Measurements from ENCODE around the gene GTSE1.

GTSE1 gene

DNA sequence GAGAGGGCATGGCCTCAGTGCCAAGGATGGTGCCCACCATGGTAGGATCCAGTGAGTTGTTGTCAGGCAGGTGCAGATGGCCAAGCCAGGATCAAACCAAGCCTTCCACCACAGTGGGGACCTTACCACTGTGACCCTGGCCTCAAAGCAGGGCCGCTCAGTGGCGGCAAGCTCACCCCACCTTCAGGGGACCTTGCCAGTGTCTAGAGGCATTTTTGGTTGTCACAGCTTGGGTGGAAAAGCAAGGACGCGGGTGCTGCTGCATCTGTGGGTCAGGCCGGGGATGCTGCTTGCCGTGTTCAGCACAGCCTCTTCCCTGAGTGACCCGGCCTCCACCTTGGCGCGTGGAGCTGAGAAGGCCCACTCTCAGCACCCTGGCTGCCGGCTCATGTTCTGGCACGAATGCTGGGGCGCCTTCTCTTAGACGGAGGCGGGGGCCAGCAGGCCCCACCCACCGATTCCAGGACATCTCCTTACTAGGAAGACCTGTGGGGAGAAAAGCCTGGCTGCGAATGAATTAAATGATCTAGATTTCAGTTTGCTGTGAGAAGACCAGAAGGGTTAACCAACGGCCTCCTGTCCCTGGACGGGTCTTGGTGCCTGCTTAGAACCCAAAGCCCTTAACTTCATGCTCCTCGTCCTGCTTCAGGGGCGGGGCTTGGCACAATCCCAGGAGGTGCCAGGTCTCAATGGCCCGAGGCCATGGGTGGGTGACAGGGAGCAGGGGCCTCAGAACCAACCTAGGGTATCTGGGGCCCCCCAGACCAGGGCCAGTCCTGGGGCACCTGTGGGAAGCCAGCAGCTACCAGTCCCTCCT lies 57.7 kb downstream of the GTSE1 start:
- DNase-seq, result no peak

DNA sequence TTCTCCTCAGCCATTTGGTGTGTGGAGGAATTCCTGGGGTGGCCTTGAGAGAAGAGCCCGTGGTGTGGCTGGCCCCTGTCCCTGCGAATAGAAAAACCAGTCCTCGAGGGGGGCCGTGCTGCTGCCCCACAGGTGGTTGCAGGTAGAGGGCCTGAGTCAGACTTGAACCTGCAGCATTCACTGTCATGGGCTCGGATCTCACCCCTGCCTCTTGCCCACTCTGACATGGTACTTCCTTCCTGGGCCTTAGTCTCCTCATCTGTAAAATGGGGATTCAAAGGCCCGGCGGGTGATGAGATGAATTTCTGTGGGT lies 58.3 kb downstream of the GTSE1 start:
- no peak for DNase-seq

DNA sequence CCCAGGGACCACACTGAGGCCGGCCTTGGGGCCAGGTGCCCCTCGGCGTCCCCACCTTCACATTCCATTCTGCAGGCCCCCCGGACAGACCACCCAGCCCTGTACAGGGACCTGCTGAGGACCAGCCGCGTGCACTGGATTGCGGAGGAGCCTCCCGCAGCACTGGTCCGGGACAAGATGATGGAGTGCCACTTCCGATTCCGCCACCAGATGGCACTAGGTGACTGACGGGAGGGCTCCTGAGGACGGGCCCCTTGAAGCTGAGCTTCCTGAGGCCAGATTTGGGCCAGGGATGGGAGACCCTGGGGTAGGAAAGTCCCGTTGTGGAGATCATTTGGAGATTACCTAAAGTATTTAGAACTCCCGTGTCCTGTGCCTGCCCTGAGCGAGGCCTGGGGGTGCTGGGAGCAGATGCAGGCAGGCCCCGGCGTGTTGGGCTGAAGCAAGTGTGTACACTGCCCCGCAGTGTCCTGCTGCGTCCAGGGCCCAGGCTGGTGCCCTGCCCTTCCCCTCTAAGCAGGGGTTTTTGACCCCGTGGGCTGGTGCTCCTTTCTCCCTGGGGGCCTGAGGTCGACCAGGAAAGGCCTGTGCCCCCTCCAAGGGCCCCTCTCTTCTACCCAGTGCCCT lies 58.8 kb downstream of the GTSE1 start:
- DNase-seq, result peak; percentile 47

- DNase-seq, result no peak
Observed at GRCh38 chr22:46355996-46356471, 59.4 kb downstream of the GTSE1 start.

- DNase-seq, result no peak
Observed at GRCh38 chr22:46356496-46357480, 60.1 kb downstream of the GTSE1 start.

DNA sequence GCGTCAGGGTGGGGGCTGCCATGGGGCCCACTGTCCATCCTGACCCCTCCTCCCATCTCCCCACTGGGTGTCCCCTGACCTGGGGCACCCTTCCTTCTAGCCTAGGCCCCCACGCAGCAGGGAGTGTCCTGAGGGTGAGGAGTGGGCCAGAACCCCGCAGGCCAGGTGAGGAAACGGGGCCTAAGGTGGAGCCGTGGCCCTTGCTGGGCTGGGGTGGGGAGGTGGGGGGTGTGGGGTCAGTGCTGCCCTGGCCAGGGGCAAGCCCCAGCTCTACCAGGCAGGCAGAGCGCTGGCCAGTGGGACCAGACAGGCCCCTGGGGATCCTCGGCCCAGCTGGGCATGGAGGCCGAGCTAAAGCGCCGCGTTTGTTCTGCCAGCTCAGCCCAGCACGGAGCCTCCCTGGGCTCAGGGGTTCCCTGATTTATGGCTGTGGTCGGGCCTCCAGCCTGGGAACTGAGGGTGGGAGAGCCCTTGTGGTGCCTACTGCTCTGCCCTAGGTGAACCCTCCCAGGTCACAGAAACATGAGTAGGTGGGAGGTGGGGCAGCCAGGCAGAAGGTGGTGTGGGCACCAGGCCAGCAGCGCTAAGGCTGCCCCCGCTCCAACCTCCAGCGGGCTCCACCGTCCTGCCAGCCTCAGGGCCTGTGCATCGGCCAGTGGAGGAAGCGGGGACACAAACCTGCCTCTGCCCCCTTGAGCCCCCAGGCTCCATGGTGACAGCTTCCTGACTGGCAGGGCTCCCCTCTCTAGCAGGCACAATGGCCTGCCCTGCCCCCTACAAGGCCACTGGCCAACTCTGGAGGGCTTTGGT lies 61.2 kb downstream of the GTSE1 start:
- no peak for DNase-seq

- no peak for DNase-seq
Observed at GRCh38 chr22:46358766-46359165, 62.1 kb downstream of the GTSE1 start.

- DNase-seq, result no peak
Observed at GRCh38 chr22:46359362-46359761, 62.7 kb downstream of the GTSE1 start.

GRCh38 chr22:46360097-46360496 lies 63.4 kb downstream of the GTSE1 start:
- DNase-seq, result no peak

GRCh38 chr22:46360891-46361290 lies 64.2 kb downstream of the GTSE1 start:
- no peak for DNase-seq

GRCh38 chr22:46361826-46362202 lies 65.1 kb downstream of the GTSE1 start:
- DNase-seq, result no peak

- DNase-seq, result no peak
Observed at GRCh38 chr22:46362203-46362933, 65.7 kb downstream of the GTSE1 start.

GRCh38 chr22:46362934-46363515 lies 66.4 kb downstream of the GTSE1 start:
- no peak for DNase-seq

DNA sequence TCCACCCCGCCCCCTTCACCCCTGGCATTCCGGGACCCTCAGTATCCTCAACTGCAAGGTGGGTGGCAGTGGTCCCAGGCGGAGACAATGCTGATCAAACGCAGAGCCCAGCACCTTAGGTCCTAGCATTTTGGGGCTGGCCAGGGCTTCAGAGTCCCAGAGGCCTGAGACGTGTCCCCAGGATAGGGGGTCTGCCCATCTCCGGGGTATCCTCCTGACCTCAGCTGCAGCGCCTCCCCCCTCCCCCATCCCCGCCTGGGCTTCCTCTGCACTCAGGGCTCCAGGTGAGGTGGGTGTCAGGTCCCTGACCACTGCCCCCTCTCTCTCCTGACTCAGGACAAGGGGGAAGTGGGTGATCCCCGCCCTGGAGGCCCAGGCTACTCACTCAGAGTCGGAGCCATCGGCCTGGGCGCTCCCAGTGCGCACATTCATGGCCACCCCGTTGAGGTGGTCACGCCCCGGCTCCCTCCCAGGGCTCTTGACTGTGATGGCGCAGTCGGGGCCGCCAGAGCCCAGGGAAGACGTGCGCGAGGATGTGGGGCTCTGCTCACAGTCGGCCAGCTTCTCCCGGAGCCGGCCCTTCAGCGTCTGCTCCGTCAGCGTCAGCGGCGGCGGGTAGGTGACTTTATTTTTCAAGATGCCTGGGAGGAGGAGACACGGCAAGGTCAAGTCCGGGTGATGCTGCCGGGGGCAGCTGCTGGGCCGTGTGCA lies 67.1 kb downstream of the GTSE1 start:
- no peak for DNase-seq

- no peak for DNase-seq
Observed at GRCh38 chr22:46364341-46365165, 67.9 kb downstream of the GTSE1 start.

DNA sequence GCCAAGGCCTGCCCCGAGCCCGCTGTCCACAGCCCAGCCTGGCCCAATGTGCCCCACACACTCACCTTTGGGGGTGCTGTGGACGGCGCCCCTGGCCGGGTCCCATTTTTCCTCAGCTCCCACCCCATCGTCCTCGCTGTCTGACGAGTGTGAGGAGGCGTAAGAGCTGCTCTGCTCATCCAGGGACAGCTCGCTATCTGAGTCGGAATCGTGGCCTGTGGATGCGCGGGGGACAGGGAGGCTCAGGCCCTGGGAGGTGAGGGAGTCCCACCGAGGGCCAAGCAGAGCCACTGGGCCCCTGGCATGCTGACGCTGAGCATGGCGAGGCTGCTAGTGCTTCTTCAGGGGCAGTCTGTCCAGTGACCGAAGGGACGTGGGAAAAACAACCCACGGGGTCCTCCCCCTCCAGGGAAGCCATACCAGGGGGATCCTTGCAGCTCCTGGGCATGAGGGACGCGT lies 68.5 kb downstream of the GTSE1 start:
- no peak for DNase-seq

GRCh38 chr22:46366327-46366731 lies 69.7 kb downstream of the GTSE1 start:
- no peak for DNase-seq

DNA sequence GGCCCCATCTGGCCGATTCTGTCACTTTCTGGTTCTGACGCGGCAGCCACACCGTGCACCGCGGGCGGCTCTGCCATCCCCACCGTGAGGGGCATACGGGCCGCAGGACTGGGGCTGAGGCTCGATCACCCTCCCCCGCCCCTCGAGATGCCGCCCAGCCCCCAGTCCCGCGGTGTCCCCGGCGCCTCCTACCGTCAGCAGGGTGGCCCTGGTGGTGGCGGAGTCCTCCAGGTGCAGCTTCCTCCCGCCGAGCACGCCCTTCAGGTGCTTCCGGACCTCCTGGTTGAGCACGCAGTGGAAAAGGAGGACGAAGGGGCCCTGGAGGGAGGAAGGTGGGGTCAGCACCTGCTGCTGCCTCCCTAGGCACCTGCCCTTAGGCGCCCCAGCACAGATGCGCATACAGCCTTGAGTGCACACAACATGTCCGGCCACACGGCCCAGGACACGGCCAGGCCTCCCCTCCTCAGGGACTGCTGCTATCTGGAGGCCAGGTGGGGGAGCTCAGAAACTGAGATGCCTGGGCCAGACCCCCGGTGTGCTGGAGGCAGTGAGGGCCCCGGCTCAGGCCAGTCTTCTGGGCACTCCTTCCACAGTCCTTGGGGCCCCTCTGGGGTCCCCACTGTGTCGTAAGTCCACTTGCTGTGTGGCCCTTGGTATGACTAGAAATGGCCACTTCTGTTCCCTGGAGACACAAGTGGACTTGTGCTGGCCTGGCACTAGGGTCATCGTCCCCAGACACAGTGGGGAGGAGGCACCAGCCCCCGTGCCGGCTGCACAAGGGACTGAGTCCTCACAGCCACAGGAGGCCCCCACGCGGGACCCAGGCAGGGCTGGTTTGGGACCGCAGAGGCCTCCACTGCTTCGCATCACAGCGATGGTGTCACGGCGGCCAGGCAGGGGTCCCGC lies 70.4 kb downstream of the GTSE1 start:
- DNase-seq, result no peak

Measured in fibroblast of skin of right quadriceps (primary cell).